H9 (cell line): ENCODE measurements around the gene PDGFRB. TPM values are rescaled to one million over a fixed set of nuclear protein-coding genes. Genes with fewer than 3 reads are reported as not detected.

Experiments
- DNase-seq: peaks from one replicate; pipeline ENCODE4 v3.0.0-alpha.2; 2017
- H2AFZ ChIP-seq: one replicate; pipeline ENCODE4 v1.6.1; 2013; ENCODE audit warnings: mild to moderate bottlenecking, low read length, control low read depth, moderate library complexity
- H2AK5ac ChIP-seq: 2 replicates; pipeline ENCODE4 v1.6.1; 2013; ENCODE audit warnings: low read length, control low read depth, mixed read lengths; ENCODE audit not compliant: insufficient read length
- H2BK120ac ChIP-seq: one replicate; pipeline ENCODE4 v1.6.1; 2013; ENCODE audit warnings: low read depth, mild to moderate bottlenecking, low read length, control low read depth, inconsistent platforms; ENCODE audit not compliant: poor library complexity, severe bottlenecking
- H2BK12ac ChIP-seq: 2 replicates; pipeline ENCODE4 v1.6.1; 2013; ENCODE audit warnings: low read length, control low read depth, mixed read lengths, low read depth; ENCODE audit not compliant: insufficient read length
- H2BK15ac ChIP-seq: 2 replicates; pipeline ENCODE4 v1.6.1; 2013; ENCODE audit warnings: low read depth, low read length, control low read depth
- H2BK20ac ChIP-seq: one replicate; pipeline ENCODE4 v1.6.1; 2013; ENCODE audit warnings: low read depth, mild to moderate bottlenecking, low read length, control low read depth, inconsistent platforms; ENCODE audit not compliant: poor library complexity, severe bottlenecking
- H2BK5ac ChIP-seq: 2 replicates; pipeline ENCODE4 v1.6.1; 2013; ENCODE audit warnings: low read length, control low read depth, mixed read lengths; ENCODE audit not compliant: insufficient read length
- H3K14ac ChIP-seq: 2 replicates; pipeline ENCODE4 v1.6.1; 2013; ENCODE audit warnings: low read length, control low read depth; ENCODE audit not compliant: insufficient read depth
- H3K18ac ChIP-seq: 2 replicates; pipeline ENCODE4 v1.6.1; 2013; ENCODE audit warnings: low read depth, mild to moderate bottlenecking, mixed read lengths, low read length, control low read depth; ENCODE audit not compliant: insufficient read length
- H3K23ac ChIP-seq: 2 replicates; pipeline ENCODE4 v1.6.1; 2013; ENCODE audit warnings: low read length, control low read depth, mixed read lengths, low read depth; ENCODE audit not compliant: insufficient read length
- H3K23me2 ChIP-seq: 2 replicates; pipeline ENCODE4 v1.6.1; 2013; ENCODE audit warnings: low read depth, mild to moderate bottlenecking, mixed read lengths, low read length, control low read depth; ENCODE audit not compliant: insufficient read length, poor library complexity, severe bottlenecking
- H3K27ac ChIP-seq: 2 replicates; pipeline ENCODE4 v1.5.1; 2013; ENCODE audit warnings: low read length, control low read depth, mixed read lengths, low read depth; ENCODE audit not compliant: insufficient read length
- H3K27me3 ChIP-seq: 2 replicates; pipeline ENCODE4 v1.6.1; 2013; ENCODE audit warnings: low read length, control low read depth, inconsistent platforms; ENCODE audit not compliant: insufficient read depth
- H3K4ac ChIP-seq: 2 replicates; pipeline ENCODE4 v1.6.1; 2013; ENCODE audit warnings: low read depth, mild to moderate bottlenecking, control low read depth, inconsistent platforms, low read length, moderate library complexity
- H3K4me1 ChIP-seq: 2 replicates; pipeline ENCODE4 v1.6.1; 2013; ENCODE audit warnings: low read length, control low read depth, inconsistent platforms; ENCODE audit not compliant: insufficient read depth
- H3K4me2 ChIP-seq: 2 replicates; pipeline ENCODE4 v1.6.1; 2013; ENCODE audit warnings: low read length, control low read depth, mixed read lengths; ENCODE audit not compliant: insufficient read length, insufficient read depth
- H3K56ac ChIP-seq: 2 replicates; pipeline ENCODE4 v1.6.1; 2013; ENCODE audit warnings: low read depth, mild to moderate bottlenecking, mixed read lengths, low read length, control low read depth; ENCODE audit not compliant: insufficient read length
- H3K79me1 ChIP-seq: 2 replicates; pipeline ENCODE4 v1.6.1; 2013; ENCODE audit warnings: low read depth, mild to moderate bottlenecking, moderate library complexity, low read length, control low read depth, inconsistent platforms; ENCODE audit not compliant: insufficient read depth, poor library complexity, severe bottlenecking
- H3K79me2 ChIP-seq: 2 replicates; pipeline ENCODE4 v1.6.1; 2013; ENCODE audit warnings: low read length, control low read depth, inconsistent platforms; ENCODE audit not compliant: insufficient read depth
- H3K9ac ChIP-seq: 2 replicates; pipeline ENCODE4 v1.6.1; 2013; ENCODE audit warnings: low read length, control low read depth, mixed read lengths; ENCODE audit not compliant: insufficient read length; ENCODE audit errors: extremely low read depth
- H3K9me3 ChIP-seq: one replicate; pipeline ENCODE4 v1.6.1; 2013; ENCODE audit warnings: low read depth, low read length, inconsistent platforms; ENCODE audit not compliant: control insufficient read depth
- H3T11ph ChIP-seq: one replicate; pipeline ENCODE4 v1.6.1; 2013; ENCODE audit warnings: mild to moderate bottlenecking, low read length, control low read depth, inconsistent platforms
- H4K20me1 ChIP-seq: one replicate; pipeline ENCODE4 v1.6.1; 2013; ENCODE audit not compliant: control insufficient read depth, insufficient read length, insufficient read depth
- H4K5ac ChIP-seq: 2 replicates; pipeline ENCODE4 v1.6.1; 2013; ENCODE audit warnings: low read depth, mild to moderate bottlenecking, mixed read lengths, low read length, control low read depth; ENCODE audit not compliant: insufficient read length
- H4K8ac ChIP-seq: replicated peaks from 2 replicates; pipeline ENCODE4 v1.6.1; 2013; ENCODE audit warnings: low read length, control low read depth, mixed read lengths, low read depth; ENCODE audit not compliant: insufficient read length
- H4K91ac ChIP-seq: 2 replicates; pipeline ENCODE4 v1.6.1; 2013; ENCODE audit warnings: low read depth, mild to moderate bottlenecking, moderate library complexity, mixed read lengths, low read length, control low read depth; ENCODE audit not compliant: insufficient read length
- H3K27ac Mint-ChIP-seq, 3 experiments: 2 replicates in 2 of 3; 3 replicates in 1 of 3; pipeline ENCODE4 v1.8.0; 2020 to 2021; ENCODE audit warnings: mixed read lengths in 3 of 3, mild to moderate bottlenecking in 1 of 3, moderate library complexity in 1 of 3
- H3K27me3 Mint-ChIP-seq: 2 replicates; pipeline ENCODE4 v1.8.0; 2021; ENCODE audit warnings: low read depth, mild to moderate bottlenecking, moderate library complexity, mixed read lengths
- H3K36me3 Mint-ChIP-seq, 3 experiments: 2 replicates in 2 of 3; 3 replicates in 1 of 3; pipeline ENCODE4 v1.8.0; 2020 to 2021; ENCODE audit warnings: low read depth in 3 of 3, mixed read lengths in 3 of 3; ENCODE audit not compliant: insufficient read depth in 1 of 3
- H3K4me1 Mint-ChIP-seq, 2 experiments: 2 replicates each; pipeline ENCODE4 v1.8.0; 2020; ENCODE audit warnings: mixed read lengths in 2 of 2
- H3K4me3 Mint-ChIP-seq, 2 experiments: 2 replicates in 1 of 2; 3 replicates in 1 of 2; pipeline ENCODE4 v1.8.0; 2020 to 2021; ENCODE audit warnings: mild to moderate bottlenecking in 2 of 2, mixed read lengths in 2 of 2, moderate library complexity in 1 of 2
- H3K9me3 Mint-ChIP-seq, 2 experiments: 2 replicates in 1 of 2; 3 replicates in 1 of 2; pipeline ENCODE4 v1.8.0; 2020; ENCODE audit warnings: mild to moderate bottlenecking in 2 of 2, mixed read lengths in 2 of 2, moderate library complexity in 1 of 2
- WGBS: extraction: QIAGEN DNeasy Blood & Tissue Kit; methylation state at CpG from one replicate; pipeline ENCODE4 v1.1.7; 2013; ENCODE audit warnings: missing lambda C conversion rate, low lambda C conversion rate, mixed read lengths; ENCODE audit not compliant: insufficient read length; ENCODE audit errors: extremely low coverage; 5-methylcytosine and 5-hydroxymethylcytosine counted together
- total RNA-seq: library from RNA; stranded (reverse); gene quantifications from 2 replicates; pipeline ENCODE4 v1.2.1, GENCODE V29; 2021
- TF ChIP-seq, protein P1 (sequence below): fragments of 200-600 bp; sonication (generic); conservative IDR thresholded peaks from 3 replicates; pipeline ENCODE4 v1.8.0; 2021; ENCODE audit warnings: antibody characterized with exemption, mild to moderate bottlenecking

The PDGFRB gene
- total RNA-seq, 1 experiment from 2014 or later, result 2.2 TPM

DNA sequence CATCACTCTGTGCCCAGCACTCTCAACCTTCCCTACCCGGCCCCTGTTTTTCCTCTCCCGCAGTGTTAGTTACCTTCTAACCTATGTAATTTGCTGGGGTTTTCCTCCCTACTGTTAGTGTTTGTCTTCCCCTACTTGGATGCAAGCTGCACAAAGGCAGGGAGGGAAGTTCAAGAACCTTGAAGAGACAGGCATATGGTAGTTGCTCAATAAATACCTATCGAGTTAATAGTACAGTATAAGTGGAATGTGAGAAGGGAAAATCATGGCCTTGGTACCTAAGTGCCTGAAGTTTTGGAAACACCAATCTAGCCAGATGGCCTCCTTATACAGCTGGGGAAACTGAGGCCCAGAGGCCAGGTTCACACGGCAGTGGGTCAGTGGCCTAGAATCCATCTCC lies 24.2 kb downstream of the PDGFRB start:
- no peak overlapping the region for H3K56ac ChIP-seq
- no peak overlapping the region for H3K9ac ChIP-seq
- H3K27ac ChIP-seq, result no peak overlapping the region
- H4K20me1 ChIP-seq, result no peaks in the 10 kb centered on the region
- WGBS, result no CpG with 5 or more reads among the region's 4 CpGs
- no peak overlapping the region for H3K14ac ChIP-seq
- DNase-seq, result no peak
- no peak overlapping the region for H3K23ac ChIP-seq
- no peak overlapping the region for H4K5ac ChIP-seq
- no peak overlapping the region for H2BK12ac ChIP-seq
- H3K4me2 ChIP-seq, result no peak overlapping the region
- Mint-ChIP-seq H3K4me1 (peaks cover 29 to 33% of the 10 kb centered on the region in 2 experiments), H3K9me3 (no peaks in the 10 kb centered on the region), H3K36me3 (no peaks in the 10 kb centered on the region; a peak in 1 of 7 replicates), H3K27ac (no peak overlapping the region), H3K27me3 (peaks cover 84% of the 10 kb centered on the region), H3K4me3 (no peak overlapping the region)
- H3K18ac ChIP-seq, result no peak overlapping the region
- H2BK120ac ChIP-seq, result no peak overlapping the region
- no peak overlapping the region for H4K8ac ChIP-seq
- H2AFZ ChIP-seq, result no peak overlapping the region
- H3K27me3 ChIP-seq, result no peaks in the 10 kb centered on the region
- H4K91ac ChIP-seq, result no peak overlapping the region
- H3T11ph ChIP-seq, result no peak overlapping the region
- H2BK20ac ChIP-seq, result no peak overlapping the region
- H3K79me1 ChIP-seq, result no peaks in the 10 kb centered on the region
- H3K23me2 ChIP-seq, result no peaks in the 10 kb centered on the region
- H3K9me3 ChIP-seq, result no peaks in the 10 kb centered on the region
- no peak overlapping the region for H3K4ac ChIP-seq
- no peak overlapping the region for H2AK5ac ChIP-seq
- no peaks in the 10 kb centered on the region for H3K4me1 ChIP-seq
- TF ChIP-seq, protein P1, sequence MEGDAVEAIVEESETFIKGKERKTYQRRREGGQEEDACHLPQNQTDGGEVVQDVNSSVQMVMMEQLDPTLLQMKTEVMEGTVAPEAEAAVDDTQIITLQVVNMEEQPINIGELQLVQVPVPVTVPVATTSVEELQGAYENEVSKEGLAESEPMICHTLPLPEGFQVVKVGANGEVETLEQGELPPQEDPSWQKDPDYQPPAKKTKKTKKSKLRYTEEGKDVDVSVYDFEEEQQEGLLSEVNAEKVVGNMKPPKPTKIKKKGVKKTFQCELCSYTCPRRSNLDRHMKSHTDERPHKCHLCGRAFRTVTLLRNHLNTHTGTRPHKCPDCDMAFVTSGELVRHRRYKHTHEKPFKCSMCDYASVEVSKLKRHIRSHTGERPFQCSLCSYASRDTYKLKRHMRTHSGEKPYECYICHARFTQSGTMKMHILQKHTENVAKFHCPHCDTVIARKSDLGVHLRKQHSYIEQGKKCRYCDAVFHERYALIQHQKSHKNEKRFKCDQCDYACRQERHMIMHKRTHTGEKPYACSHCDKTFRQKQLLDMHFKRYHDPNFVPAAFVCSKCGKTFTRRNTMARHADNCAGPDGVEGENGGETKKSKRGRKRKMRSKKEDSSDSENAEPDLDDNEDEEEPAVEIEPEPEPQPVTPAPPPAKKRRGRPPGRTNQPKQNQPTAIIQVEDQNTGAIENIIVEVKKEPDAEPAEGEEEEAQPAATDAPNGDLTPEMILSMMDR, result no peak
- H2BK15ac ChIP-seq, result no peak overlapping the region
- H3K79me2 ChIP-seq, result no peaks in the 10 kb centered on the region
- H2BK5ac ChIP-seq, result no peak overlapping the region
